ENCODE data around the gene FXYD6. TPM values are rescaled to one million over a fixed set of nuclear protein-coding genes. Genes with fewer than 3 reads are reported as not detected.

The FXYD6 gene
- total RNA-seq, 4 donors from 2014 or later, result 2.9 to 17.7 (median 5.4) TPM

DNA sequence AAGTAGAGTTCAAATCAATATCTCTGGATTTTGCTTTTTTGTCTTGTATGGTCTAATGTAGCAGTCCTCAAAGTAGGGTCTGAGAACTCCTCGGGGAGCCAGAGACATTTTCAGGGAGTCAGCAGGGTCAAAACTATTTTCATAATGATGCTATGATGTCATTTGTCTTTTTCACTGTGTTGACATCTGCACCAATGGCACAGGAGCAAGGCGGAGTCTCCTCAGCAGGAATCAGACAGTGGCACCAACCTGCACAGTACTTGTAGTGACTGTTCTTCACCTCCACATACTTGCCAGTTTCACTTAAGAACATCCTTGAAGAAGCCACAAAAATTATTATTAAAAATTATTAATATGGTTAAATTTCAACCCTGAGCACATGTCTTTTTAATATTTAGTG is 14.9 kb upstream of the FXYD6 start:
- DNase-seq, result no peak
- H3K4me1 ChIP-seq, result peaks cover 0 to under 1% of the 10 kb centered on the region in 2 donors
- H3K9me3 ChIP-seq, result no peaks in the 10 kb centered on the region
- TF ChIP-seq POLR2A (IDR thresholded peaks at IDR 0.05), result no peak
- TF ChIP-seq, protein P1, sequence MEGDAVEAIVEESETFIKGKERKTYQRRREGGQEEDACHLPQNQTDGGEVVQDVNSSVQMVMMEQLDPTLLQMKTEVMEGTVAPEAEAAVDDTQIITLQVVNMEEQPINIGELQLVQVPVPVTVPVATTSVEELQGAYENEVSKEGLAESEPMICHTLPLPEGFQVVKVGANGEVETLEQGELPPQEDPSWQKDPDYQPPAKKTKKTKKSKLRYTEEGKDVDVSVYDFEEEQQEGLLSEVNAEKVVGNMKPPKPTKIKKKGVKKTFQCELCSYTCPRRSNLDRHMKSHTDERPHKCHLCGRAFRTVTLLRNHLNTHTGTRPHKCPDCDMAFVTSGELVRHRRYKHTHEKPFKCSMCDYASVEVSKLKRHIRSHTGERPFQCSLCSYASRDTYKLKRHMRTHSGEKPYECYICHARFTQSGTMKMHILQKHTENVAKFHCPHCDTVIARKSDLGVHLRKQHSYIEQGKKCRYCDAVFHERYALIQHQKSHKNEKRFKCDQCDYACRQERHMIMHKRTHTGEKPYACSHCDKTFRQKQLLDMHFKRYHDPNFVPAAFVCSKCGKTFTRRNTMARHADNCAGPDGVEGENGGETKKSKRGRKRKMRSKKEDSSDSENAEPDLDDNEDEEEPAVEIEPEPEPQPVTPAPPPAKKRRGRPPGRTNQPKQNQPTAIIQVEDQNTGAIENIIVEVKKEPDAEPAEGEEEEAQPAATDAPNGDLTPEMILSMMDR (IDR thresholded peaks at IDR 0.05 in 4 of 5, conservative IDR thresholded peaks at IDR 0.05 in 1 of 5), result no peak
- H3K27me3 ChIP-seq, result no peaks in the 10 kb centered on the region
- in situ Hi-C loops (cut with MboI; ENCODE audit: low sequenced_read_pairs in 4 of 4), result no loop called here
- no peak overlapping the region for H3K27ac ChIP-seq
- H3K36me3 ChIP-seq, result no peaks in the 10 kb centered on the region
- H3K4me3 ChIP-seq, result no peak overlapping the region
- no peak for ATAC-seq
- intact Hi-C loops (cut with DNase I; ENCODE audit: low total_unique reads), result no loop called here

DNA sequence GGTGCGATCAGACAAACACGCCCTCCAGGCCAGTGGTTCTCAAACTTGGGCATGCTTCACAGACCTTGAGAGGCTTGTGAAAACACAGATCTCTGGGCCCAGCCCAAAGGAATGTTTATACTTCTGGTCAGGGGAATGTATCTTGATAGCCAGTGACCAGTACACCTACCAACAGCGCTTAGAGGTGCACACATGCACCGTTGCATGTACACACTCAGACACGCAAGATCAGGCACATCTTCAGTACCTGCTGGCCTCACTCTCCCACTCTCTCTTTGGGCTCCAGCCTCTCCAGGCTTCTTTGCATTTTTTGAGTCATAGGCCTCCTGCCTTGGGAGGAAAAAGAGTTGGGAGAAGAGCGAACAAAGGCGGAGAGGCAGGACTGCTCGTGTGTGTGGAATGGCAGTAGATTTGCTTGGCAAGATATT is 11.7 kb upstream of the FXYD6 start:
- intact Hi-C loops (cut with DNase I; ENCODE audit: low total_unique reads), result loop anchor here (10.0 kb wide), 1 partner anchor 567 kb away; no protein-coding TSS in a partner anchor

GRCh38 chr11:117887431-117888138 is 11.1 kb upstream of the FXYD6 start:
- H3K27ac ChIP-seq, result no peak overlapping the region

More for the DNA sequence above, 11.7 kb upstream of the FXYD6 start:
- Histone ChIP-seq H3K27ac (no peak overlapping the region), H3K36me3 (no peaks in the 10 kb centered on the region), H3K27me3 (no peaks in the 10 kb centered on the region), H3K4me1 (peaks cover 0 to 13% of the 10 kb centered on the region in 2 donors), H3K4me3 (no peak overlapping the region), H3K9me3 (no peaks in the 10 kb centered on the region)
- ATAC-seq (no peak), DNase-seq (no peak)
- in situ Hi-C loops (cut with MboI; ENCODE audit: low sequenced_read_pairs in 4 of 4), result no loop called here
- no peak for TF ChIP-seq POLR2A (IDR thresholded peaks at IDR 0.05)
- TF ChIP-seq, protein P1 (IDR thresholded peaks at IDR 0.05 in 4 of 5, conservative IDR thresholded peaks at IDR 0.05 in 1 of 5), result no peak

GRCh38 chr11:117885777-117886176 is 9.3 kb upstream of the FXYD6 start:
- Histone ChIP-seq H3K27ac (peak overlapping the region; percentile 16 to 69 (median 61)), H3K36me3 (no peaks in the 10 kb centered on the region), H3K9me3 (no peaks in the 10 kb centered on the region), H3K27me3 (no peaks in the 10 kb centered on the region), H3K4me1 (peaks cover 0 to 13% of the 10 kb centered on the region in 2 donors), H3K4me3 (peak overlapping the region; percentile 6 to 33 (median 30))
- peak; percentile 89 to 91 for ATAC-seq
- peak in 1 of 2 donors; percentile 28 for TF ChIP-seq POLR2A (IDR thresholded peaks at IDR 0.05)
- TF ChIP-seq, protein P1 (IDR thresholded peaks at IDR 0.05 in 4 of 5, conservative IDR thresholded peaks at IDR 0.05 in 1 of 5), result no peak
- intact Hi-C loops (cut with DNase I; ENCODE audit: low total_unique reads) (loop anchor here (10.0 kb wide), 1 partner anchor 569 kb away; no protein-coding TSS in a partner anchor), in situ Hi-C loops (cut with MboI; ENCODE audit: low sequenced_read_pairs in 4 of 4) (no loop called here)
- DNase-seq, result no peak

More at GRCh38 chr11:117887431-117888138, 11.1 kb upstream of the FXYD6 start:
- no peak overlapping the region for H3K4me3 ChIP-seq
- H3K36me3 ChIP-seq, result no peaks in the 10 kb centered on the region
- ATAC-seq, result no peak
- intact Hi-C loops (cut with DNase I; ENCODE audit: low total_unique reads) (loop anchor here (10.0 kb wide), 1 partner anchor 567 kb away; no protein-coding TSS in a partner anchor), in situ Hi-C loops (cut with MboI; ENCODE audit: low sequenced_read_pairs in 4 of 4) (no loop called here)
- no peaks in the 10 kb centered on the region for H3K27me3 ChIP-seq
- peaks cover 0 to 13% of the 10 kb centered on the region in 2 donors for H3K4me1 ChIP-seq
- H3K9me3 ChIP-seq, result no peaks in the 10 kb centered on the region
- no peak for DNase-seq
- no peak for TF ChIP-seq POLR2A (IDR thresholded peaks at IDR 0.05)
- TF ChIP-seq, protein P1 (IDR thresholded peaks at IDR 0.05 in 4 of 5, conservative IDR thresholded peaks at IDR 0.05 in 1 of 5), result no peak

All from gastrocnemius medialis (tissue), 4 donors.